GM21528 (cell line): ENCODE measurements around the gene CXCR5.

Source experiments
- ATAC-seq: cut with Tn5 transposase; IDR thresholded peaks from one replicate; pipeline ENCODE4 v1.9.1; 2021; ENCODE audit warnings: mild to moderate bottlenecking, moderate library complexity; ENCODE audit not compliant: unreplicated experiment, low FRiP score

The CXCR5 gene

GRCh38 chr11:118873804-118874203, 9.9 kb upstream of the CXCR5 start:
- ATAC-seq: no peak

DNA sequence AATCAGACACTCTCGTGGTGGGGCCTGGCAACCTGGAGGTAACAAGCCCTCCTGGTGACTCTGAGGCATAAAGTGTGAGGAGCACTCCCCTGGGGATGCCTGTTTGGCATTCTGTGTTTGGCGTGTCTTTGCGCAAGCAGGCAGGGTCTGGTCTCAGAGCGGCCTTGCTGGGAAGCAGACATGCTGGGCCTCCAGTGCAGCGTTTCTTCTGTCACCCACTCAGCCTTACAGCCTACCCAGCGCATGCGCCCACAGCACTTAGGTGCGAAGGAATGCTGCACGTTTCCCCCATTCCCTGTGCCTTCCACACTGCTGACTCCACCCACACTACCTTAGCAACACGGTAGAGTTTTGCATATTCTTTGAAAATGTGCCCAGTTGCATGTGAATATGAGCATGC, 7.4 kb upstream of the CXCR5 start:
- no peak for ATAC-seq

DNA sequence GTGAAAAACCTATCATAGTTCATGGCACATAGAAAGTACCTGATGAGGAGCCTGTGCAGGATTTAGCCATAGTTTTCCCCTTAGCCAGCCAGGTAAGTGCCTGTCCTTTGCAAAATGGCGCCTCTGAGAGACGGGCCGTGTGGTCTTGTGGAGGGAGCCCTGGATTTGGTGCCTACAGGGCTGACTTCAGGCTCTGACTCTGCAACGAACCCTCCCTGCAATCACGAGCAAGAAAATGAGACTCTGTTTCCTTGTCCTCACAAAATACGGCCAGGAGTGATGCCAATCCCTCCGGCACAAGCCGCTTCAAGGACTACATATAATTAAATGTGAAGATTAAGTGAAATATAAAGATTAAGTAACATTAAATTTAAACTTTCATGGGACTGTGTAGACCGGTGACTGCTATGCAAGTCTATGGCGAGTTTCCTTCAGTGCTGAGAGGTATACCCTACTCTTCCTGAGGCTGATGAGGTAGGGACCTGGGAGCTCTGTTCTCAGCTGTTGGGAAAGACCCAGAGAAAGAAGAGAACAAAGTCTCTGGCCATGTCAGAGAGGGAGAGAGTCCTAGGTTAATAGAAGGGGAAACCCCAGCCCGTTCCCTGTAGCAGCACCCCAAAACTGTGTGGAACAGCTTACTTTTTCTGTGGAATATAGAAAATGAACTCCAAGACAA, 6.1 kb upstream of the CXCR5 start:
- ATAC-seq: no peak

DNA sequence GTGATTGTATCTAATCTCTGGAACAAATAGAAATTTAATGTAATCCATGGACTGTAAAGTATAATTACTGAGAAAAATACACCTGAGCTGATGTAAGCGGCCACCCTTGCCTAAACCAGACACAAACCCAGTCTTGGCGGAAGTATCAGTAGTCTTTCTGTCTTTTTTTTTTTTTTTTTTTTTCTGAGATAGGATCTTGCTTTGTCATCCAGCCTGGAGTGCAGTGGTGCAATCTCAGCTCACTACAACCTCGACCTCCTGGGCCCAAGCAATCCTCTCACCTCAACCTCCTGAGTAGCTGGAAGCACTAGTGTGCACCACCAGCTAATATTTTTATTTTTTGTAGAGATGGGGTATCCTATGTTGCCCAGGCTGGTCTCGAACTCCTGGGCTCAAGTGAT, 5.5 kb upstream of the CXCR5 start:
- no peak for ATAC-seq

DNA sequence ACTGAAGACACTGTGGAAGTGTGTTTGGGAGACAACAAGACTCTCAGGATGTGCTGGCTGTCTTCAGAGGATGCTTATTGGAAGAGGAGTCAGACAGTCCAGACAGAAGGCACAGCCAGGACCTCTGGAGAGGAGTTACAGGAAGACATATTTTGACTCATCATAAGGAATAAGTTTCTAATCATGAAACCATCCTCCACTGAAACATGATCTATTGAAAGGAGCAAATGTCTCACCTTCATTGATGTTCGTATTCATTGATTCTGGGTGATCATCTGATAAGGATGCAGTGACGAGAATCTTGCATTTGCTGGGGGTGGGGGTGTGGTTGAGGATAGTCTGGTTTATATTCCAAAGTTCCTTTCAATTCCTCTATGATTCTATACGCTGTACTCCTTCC, 2.5 kb upstream of the CXCR5 start:
- ATAC-seq: no peak

DNA sequence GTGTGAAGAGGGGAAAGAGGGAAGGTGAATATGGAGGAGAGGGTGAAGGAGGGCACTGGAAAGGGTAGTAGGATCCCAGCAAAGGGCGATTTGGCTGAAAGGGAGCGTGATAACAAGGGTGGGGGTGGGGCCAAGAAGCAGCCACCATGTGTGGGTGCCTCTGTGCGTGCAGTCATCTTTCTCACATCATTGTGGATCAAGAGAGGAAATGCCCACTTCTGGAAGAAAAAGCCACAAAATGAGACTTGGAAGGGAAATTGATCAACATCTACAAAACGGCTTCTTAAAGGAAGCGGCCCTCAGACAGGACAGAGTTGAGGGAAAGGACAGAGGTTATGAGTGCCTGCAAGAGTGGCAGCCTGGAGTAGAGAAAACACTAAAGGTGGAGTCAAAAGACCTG, 1.2 kb upstream of the CXCR5 start:
- ATAC-seq: no peak

- ATAC-seq: no peak
Observed at GRCh38 chr11:118883004-118883367, 706 bp upstream of the CXCR5 start.

GRCh38 chr11:118884875-118885274, 1.2 kb downstream of the CXCR5 start:
- no peak for ATAC-seq

DNA sequence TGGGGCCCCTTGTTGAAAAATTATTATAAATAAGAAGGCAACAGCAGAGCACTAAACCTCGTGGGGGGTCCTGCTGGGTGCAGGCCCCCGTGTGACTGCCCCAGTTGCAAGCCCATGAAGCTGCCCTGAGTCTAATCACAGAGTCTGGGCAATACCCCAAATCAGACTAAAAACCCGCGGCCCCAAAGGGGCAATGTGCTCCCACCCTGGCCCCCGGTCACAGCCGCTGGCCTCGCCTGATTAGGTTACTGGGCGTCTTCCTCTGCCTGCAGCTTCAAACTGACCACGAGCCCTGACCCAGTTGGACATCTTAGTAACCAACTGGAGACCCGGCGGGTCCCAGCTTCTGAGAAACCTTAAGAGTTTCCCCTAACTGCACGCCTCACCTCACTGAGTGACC, 1.6 kb downstream of the CXCR5 start:
- no peak for ATAC-seq

- ATAC-seq: no peak
Observed at GRCh38 chr11:118885831-118886565, 2.3 kb downstream of the CXCR5 start.

DNA sequence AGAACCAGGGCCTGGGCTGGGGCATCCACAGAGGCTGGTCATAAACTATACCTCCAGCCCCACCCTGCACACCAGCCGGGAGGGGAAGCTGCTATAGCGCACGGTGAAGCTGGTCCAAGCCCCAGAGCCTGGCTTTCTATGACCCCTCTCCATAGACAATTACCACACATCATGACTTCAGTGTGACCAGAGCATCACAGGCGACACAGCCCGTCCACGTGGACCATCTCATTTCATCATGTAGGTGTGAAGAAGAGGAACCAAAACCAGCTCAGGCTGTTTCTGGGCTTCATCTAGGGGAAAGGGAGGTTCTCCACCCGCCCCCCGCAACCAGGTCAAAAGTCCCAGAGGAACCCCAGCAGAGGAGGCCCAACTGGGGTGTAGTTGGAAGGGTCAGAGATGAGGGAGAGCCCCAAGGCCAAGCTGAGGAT, 3.0 kb downstream of the CXCR5 start:
- no peak for ATAC-seq

- ATAC-seq: no peak
Observed at GRCh38 chr11:118887206-118887605, 3.5 kb downstream of the CXCR5 start.

DNA sequence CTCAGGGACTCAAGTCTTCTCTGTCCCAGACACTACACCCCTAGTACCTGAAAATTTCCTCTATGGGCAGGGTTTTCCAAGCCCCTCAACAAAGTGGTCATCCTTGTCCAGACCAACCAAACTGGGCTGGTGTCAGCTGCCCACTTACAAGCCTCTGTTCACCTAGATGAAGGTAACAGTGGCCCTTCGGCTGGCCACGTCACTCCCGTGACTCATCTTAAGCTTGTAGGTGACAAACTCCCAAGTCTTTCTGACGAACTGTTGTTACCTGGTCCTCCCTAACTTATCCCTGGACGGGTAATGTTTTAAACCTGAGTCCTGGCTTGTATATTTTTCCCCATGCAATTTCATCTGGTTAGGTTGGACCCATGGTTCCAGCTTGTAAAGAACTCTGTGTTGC, 4.7 kb downstream of the CXCR5 start:
- no peak for ATAC-seq

DNA sequence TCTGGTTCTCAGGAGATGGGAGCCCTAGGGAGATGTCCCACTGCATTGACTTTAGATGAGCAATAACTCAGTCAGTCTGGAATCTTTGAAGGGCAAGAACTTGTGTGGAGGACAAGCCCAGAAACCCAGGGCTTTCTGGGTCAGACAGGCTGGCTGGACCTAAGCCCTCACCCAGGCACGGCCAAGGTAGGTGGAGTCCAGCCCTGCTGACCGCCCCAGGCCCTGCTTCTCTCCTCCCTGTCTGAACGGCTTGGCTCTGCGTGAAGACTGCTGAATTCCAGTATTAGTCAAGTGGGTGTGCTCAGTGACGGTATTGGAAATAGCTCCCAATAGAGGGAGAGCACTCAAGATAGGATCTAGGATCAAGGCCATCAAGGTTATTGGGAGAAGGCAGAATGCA, 6.1 kb downstream of the CXCR5 start:
- no peak for ATAC-seq

- no peak for ATAC-seq
Observed at GRCh38 chr11:118892514-118892913, 8.8 kb downstream of the CXCR5 start.

DNA sequence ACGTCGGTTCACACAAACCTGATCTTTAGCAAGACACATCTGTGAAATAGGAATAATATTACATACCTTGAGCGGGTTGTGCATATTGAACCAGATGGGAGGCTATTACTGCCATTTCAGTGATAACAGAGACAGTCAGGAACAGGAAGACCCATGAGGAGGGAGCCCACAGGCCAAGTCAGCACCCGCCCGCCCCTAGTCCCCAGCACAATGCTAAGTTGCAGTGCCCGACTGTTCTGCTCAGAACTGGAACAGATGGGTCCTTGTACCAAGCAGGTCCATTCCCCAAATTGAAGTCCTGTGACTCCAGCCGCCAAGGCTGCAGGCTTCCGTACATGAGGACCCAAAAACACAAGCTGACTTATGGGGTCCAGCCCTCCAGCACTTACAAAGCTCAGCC, 9.3 kb downstream of the CXCR5 start:
- no peak for ATAC-seq

DNA sequence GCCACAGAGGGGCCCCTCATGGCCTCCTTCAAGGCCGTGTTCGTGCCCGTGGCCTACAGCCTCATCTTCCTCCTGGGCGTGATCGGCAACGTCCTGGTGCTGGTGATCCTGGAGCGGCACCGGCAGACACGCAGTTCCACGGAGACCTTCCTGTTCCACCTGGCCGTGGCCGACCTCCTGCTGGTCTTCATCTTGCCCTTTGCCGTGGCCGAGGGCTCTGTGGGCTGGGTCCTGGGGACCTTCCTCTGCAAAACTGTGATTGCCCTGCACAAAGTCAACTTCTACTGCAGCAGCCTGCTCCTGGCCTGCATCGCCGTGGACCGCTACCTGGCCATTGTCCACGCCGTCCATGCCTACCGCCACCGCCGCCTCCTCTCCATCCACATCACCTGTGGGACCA, 10.0 kb downstream of the CXCR5 start:
- no peak for ATAC-seq

DNA sequence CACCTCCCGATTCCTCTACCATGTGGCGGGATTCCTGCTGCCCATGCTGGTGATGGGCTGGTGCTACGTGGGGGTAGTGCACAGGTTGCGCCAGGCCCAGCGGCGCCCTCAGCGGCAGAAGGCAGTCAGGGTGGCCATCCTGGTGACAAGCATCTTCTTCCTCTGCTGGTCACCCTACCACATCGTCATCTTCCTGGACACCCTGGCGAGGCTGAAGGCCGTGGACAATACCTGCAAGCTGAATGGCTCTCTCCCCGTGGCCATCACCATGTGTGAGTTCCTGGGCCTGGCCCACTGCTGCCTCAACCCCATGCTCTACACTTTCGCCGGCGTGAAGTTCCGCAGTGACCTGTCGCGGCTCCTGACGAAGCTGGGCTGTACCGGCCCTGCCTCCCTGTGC, 10.5 kb downstream of the CXCR5 start:
- no peak for ATAC-seq

- ATAC-seq: no peak
Observed at GRCh38 chr11:118895093-118896039, 11.7 kb downstream of the CXCR5 start.

GRCh38 chr11:118896472-118896913, 12.8 kb downstream of the CXCR5 start:
- no peak for ATAC-seq

- ATAC-seq: no peak
Observed at GRCh38 chr11:118896921-118897591, 13.4 kb downstream of the CXCR5 start.
